Suppressor macrophage (primary cell): ENCODE results near the gene QRFP.

ENCODE experiments used
- DNase-seq, 4 experiments: peaks; one replicate each; pipeline ENCODE4 v3.0.0-alpha.2; 2020 to 2022

Gene QRFP

DNA sequence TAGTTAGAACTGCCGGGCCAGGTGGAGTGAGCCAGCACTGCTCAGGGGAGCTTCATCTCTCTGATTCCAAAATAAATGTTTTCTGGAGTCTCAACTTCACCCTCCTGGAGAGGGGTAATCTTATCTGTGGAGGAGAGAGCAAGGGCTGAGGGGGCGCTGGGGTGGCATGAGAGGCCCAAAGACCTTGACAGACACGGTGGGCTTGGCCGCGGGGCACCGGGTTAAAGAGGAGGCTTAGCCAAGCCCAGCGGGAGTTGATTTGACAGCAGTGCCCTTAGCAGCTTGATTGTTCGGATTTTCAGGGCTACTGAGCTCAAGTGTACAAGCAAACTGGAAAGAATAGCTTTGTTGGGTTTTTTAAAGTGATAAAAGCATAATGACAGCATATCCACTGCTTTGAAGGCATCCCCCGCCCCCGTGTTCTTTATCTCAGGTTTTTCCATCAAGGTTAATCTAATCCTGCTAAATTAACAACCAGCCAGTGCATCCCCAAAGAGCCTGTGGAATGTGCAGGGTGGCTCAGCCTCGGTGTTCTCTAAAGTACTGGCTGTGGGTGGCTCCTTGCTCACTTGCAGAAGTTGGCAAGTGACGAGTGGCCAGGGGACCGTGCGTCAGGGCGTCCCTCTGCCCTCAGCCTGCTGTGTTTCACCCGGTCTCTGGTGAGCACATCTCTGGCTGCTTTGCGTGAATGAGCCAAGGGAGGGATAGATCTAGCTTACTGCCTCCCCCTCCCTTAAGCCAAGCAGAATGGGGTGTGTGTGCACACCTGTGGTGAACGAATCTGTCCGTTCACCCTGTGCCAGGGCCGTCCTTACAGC lies 5.5 kb downstream of the QRFP start:
- no peak for DNase-seq

DNA sequence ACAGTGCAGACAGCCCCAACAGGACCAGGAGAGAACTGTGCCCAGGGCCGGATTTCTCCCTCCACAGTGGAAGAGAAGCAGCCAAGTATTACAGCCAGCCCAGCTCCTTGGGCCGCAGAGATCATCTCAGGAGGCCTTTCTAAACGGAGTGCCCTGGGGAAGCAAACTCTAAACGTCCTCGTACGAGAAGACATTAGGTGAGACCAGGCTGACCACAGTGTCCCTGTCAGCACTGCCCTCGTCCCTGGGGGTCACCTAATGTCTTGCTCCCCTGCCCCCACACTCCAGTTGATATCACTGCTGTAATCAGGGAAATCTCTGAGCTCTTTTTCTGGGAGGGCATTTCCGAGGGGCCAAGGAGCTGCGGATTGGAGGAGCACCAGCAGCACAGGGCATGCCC lies 6.5 kb downstream of the QRFP start:
- DNase-seq, result no peak

GRCh38 chr9:130888146-130888885 lies 8.3 kb downstream of the QRFP start:
- no peak for DNase-seq

DNA sequence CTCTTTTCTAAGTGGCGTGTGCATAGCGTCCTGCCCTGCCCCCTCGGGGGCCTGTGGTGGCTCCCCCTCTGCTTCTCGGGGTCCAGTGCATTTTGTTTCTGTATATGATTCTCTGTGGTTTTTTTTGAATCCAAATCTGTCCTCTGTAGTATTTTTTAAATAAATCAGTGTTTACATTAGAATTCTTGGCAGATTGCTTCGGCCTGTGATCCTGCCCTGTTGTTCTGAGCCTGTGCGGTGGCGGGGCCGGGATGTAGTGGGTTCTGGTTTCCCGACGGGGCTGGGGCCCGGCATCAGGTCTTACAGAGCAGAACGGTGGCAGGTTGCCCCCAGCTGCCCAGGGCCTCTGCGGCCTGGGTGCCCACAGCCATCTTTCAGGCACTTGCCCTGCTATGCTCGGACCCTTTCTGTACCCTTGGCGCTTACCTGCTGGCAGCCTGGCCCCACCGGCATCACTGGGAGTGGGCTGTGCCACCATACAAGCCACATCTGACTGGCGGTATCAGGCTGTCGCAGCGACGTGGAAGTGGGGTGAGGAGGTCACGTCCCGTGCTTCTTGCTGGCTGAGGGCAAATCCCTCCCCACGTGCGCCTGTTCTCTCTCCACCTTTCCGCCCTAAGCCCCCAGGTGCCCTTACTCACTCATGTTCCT lies 9.0 kb downstream of the QRFP start:
- no peak for DNase-seq

DNA sequence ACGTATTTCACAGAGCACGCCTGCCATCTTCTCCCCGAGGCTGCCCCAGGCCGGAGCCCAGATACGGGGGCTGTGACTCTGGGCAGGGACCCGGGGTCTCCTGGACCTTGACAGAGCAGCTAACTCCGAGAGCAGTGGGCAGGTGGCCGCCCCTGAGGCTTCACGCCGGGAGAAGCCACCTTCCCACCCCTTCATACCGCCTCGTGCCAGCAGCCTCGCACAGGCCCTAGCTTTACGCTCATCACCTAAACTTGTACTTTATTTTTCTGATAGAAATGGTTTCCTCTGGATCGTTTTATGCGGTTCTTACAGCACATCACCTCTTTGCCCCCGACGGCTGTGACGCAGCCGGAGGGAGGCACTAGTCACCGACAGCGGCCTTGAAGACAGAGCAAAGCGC lies 9.6 kb downstream of the QRFP start:
- no peak for DNase-seq

DNA sequence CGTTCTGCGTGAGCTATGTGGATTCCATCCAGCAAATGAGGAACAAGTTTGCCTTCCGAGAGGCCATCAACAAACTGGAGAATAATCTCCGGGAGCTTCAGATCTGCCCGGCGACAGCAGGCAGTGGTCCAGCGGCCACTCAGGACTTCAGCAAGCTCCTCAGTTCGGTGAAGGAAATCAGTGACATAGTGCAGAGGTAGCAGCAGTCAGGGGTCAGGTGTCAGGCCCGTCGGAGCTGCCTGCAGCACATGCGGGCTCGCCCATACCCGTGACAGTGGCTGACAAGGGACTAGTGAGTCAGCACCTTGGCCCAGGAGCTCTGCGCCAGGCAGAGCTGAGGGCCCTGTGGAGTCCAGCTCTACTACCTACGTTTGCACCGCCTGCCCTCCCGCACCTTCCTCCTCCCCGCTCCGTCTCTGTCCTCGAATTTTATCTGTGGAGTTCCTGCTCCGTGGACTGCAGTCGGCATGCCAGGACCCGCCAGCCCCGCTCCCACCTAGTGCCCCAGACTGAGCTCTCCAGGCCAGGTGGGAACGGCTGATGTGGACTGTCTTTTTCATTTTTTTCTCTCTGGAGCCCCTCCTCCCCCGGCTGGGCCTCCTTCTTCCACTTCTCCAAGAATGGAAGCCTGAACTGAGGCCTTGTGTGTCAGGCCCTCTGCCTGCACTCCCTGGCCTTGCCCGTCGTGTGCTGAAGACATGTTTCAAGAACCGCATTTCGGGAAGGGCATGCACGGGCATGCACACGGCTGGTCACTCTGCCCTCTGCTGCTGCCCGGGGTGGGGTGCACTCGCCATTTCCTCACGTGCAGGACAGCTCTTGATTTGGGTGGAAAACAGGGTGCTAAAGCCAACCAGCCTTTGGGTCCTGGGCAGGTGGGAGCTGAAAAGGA lies 10.9 kb downstream of the QRFP start:
- no peak for DNase-seq

DNA sequence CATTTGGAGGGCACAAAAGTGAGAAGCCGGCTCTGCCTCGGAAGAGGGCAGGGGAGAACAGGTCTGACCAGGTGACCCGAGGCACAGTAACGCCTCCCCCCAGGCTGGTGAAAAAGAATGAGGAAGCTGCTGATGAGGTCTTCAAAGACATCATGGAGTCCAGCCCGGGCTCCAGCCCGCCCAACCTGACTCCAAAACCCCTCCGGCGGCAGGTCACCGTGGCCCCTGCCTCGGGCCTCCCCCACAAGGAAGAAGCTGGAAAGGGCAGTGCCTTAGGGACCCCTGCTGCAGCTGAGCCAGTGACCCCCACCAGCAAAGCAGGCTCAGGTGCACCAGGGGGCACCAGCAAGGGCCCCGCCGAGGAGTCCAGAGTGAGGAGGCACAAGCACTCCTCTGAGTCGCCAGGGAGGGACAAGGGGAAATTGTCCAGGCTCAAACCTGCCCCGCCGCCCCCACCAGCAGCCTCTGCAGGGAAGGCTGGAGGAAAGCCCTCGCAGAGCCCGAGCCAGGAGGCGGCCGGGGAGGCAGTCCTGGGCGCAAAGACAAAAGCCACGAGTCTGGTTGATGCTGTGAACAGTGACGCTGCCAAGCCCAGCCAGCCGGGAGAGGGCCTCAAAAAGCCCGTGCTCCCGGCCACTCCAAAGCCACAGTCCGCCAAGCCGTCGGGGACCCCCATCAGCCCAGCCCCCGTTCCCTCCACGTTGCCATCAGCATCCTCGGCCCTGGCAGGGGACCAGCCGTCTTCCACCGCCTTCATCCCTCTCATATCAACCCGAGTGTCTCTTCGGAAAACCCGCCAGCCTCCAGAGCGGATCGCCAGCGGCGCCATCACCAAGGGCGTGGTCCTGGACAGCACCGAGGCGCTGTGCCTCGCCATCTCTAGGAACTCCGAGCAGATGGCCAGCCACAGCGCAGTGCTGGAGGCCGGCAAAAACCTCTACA lies 11.8 kb downstream of the QRFP start:
- DNase-seq, result no peak

DNA sequence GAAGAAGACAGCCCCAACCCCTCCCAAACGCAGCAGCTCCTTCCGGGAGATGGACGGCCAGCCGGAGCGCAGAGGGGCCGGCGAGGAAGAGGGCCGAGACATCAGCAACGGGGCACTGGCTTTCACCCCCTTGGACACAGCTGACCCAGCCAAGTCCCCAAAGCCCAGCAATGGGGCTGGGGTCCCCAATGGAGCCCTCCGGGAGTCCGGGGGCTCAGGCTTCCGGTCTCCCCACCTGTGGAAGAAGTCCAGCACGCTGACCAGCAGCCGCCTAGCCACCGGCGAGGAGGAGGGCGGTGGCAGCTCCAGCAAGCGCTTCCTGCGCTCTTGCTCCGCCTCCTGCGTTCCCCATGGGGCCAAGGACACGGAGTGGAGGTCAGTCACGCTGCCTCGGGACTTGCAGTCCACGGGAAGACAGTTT lies 12.5 kb downstream of the QRFP start:
- DNase-seq, result no peak

GRCh38 chr9:130883479-130883878 lies 13.1 kb downstream of the QRFP start:
- DNase-seq, result no peak

GRCh38 chr9:130882696-130883225 lies 13.9 kb downstream of the QRFP start:
- DNase-seq, result no peak

DNA sequence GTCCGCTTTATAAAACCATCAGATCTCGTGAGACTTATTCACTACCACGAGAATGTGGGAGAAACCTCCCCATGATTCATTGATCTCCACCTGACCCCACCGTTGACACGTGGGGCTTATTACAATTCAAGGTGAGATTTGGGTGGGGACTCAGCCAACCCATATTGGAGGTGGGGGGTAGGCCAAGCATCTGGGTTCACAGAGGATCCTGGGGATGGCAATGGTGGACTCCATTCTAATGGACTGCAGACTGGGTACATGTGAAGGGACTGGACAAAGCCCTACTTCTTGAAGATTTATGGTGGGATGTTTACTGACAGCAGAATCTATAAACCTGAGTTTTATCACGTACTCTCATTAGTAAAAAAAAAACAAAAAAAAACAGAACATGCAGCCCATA lies 15.1 kb downstream of the QRFP start:
- no peak for DNase-seq

- DNase-seq, result no peak
Observed at GRCh38 chr9:130880599-130881220, 15.9 kb downstream of the QRFP start.

DNA sequence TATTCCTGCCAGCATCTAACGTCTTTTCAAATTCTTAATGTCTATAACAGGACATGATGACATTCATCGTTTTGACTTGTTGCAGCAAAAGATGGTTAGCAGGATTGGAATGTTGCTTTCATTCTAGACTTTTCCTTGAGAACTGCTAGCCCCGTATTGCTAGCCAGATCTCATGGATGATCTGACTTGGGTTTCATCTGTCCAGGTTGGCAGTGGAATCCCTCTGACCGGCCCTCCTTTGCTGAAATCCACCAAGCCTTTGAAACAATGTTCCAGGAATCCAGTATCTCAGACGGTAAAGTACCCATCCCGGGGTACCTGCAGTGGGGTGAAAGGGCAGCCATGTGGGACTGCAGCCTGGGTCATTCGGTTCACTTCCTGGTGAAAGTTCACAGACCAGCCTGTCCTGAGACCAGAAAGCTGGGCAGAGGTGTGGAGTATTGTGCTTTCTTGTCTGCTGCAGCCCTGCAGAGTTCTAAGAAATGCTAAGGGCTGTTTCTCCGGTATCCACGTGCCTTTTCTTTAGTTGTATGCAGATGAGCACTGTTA lies 16.7 kb downstream of the QRFP start:
- DNase-seq, result no peak

- DNase-seq, result no peak
Observed at GRCh38 chr9:130878295-130878694, 18.3 kb downstream of the QRFP start.

GRCh38 chr9:130877300-130877699 lies 19.3 kb downstream of the QRFP start:
- DNase-seq, result no peak

GRCh38 chr9:130874783-130875182 lies 21.8 kb downstream of the QRFP start:
- DNase-seq, result no peak

- no peak for DNase-seq
Observed at GRCh38 chr9:130873966-130874365, 22.6 kb downstream of the QRFP start.

- no peak for DNase-seq
Observed at GRCh38 chr9:130872912-130873503, 23.6 kb downstream of the QRFP start.

DNA sequence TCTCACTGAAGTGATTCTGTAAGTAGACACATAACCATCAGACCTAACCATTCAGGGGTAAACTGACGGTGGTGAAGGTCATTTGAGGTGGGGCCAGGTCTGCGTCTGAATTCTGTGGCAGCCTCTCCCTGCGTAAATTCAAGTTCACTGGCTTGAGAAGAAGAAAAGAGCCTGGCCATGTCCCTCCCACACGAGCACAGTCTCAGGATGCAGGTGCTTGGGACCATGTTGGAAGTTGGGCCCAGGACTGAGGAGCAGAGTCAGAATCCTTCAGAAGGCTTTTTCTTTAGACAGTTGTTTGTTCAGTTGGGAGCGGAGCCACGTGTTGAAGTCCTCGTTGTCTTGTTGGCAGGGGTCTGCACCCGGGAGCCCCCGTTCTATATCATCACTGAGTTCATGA lies 24.1 kb downstream of the QRFP start:
- no peak for DNase-seq

- no peak for DNase-seq
Observed at GRCh38 chr9:130872093-130872492, 24.5 kb downstream of the QRFP start.
